ENCODE results near the gene FHOD1.

FHOD1 gene

GRCh38 chr16:67277999-67278772, 30.9 kb upstream of the FHOD1 start:
- no peak for DNase-seq (ENCODE audit: extremely low read depth, insufficient read length)
- H3K4me3 ChIP-seq (replicated peaks; ENCODE audit: low read depth, low read length): peak overlapping the region; percentile 65
- TF ChIP-seq CTCF (IDR thresholded peaks at IDR 0.05; ENCODE audit: insufficient read depth, low read length, poor library complexity, severe bottlenecking): no peak
- no peaks in the 10 kb centered on the region; the same call in 1 of the 2 replicates for H3K27me3 ChIP-seq (replicated peaks; ENCODE audit: control insufficient read depth, insufficient read depth, low read length)
- no peaks in the 10 kb centered on the region; the same call in 1 of the 2 replicates for H3K36me3 ChIP-seq (ENCODE audit: control insufficient read depth, insufficient read depth, low read length)

GRCh38 chr16:67277294-67277998, 30.2 kb upstream of the FHOD1 start:
- H3K27me3 ChIP-seq (replicated peaks; ENCODE audit: control insufficient read depth, insufficient read depth, low read length): no peaks in the 10 kb centered on the region; the same call in 1 of the 2 replicates
- no peak for DNase-seq (ENCODE audit: extremely low read depth, insufficient read length)
- TF ChIP-seq CTCF (IDR thresholded peaks at IDR 0.05; ENCODE audit: insufficient read depth, low read length, poor library complexity, severe bottlenecking): no peak
- no peak overlapping the region for H3K4me3 ChIP-seq (replicated peaks; ENCODE audit: low read depth, low read length)
- no peaks in the 10 kb centered on the region; the same call in 1 of the 2 replicates for H3K36me3 ChIP-seq (ENCODE audit: control insufficient read depth, insufficient read depth, low read length)

- TF ChIP-seq CTCF (IDR thresholded peaks at IDR 0.05; ENCODE audit: insufficient read depth, low read length, poor library complexity, severe bottlenecking): no peak
- DNase-seq (ENCODE audit: extremely low read depth, insufficient read length): no peak
- Histone ChIP-seq H3K36me3 (ENCODE audit: control insufficient read depth, insufficient read depth, low read length) (no peaks in the 10 kb centered on the region; the same call in 1 of the 2 replicates), H3K27me3 (replicated peaks; ENCODE audit: control insufficient read depth, insufficient read depth, low read length) (no peaks in the 10 kb centered on the region), H3K4me3 (replicated peaks; ENCODE audit: low read depth, low read length) (no peak overlapping the region)
Measured at GRCh38 chr16:67275321-67275720, 28.0 kb upstream of the FHOD1 start.

- H3K27me3 ChIP-seq (replicated peaks; ENCODE audit: control insufficient read depth, insufficient read depth, low read length): no peaks in the 10 kb centered on the region
- TF ChIP-seq CTCF (IDR thresholded peaks at IDR 0.05; ENCODE audit: insufficient read depth, low read length, poor library complexity, severe bottlenecking): no peak
Measured at GRCh38 chr16:67271446-67271845, 24.2 kb upstream of the FHOD1 start.

GRCh38 chr16:67270931-67271338, 23.7 kb upstream of the FHOD1 start:
- Histone ChIP-seq H3K36me3 (ENCODE audit: control insufficient read depth, insufficient read depth, low read length) (no peaks in the 10 kb centered on the region), H3K4me3 (replicated peaks; ENCODE audit: low read depth, low read length) (no peak overlapping the region), H3K27me3 (replicated peaks; ENCODE audit: control insufficient read depth, insufficient read depth, low read length) (no peaks in the 10 kb centered on the region)
- no peak for DNase-seq (ENCODE audit: extremely low read depth, insufficient read length)
- TF ChIP-seq CTCF (IDR thresholded peaks at IDR 0.05; ENCODE audit: insufficient read depth, low read length, poor library complexity, severe bottlenecking): no peak

More at GRCh38 chr16:67271446-67271845, 24.2 kb upstream of the FHOD1 start:
- DNase-seq (ENCODE audit: extremely low read depth, insufficient read length): no peak
- H3K4me3 ChIP-seq (replicated peaks; ENCODE audit: low read depth, low read length): no peak overlapping the region
- no peaks in the 10 kb centered on the region; the same call in 1 of the 2 replicates for H3K36me3 ChIP-seq (ENCODE audit: control insufficient read depth, insufficient read depth, low read length)
